Endothelial cell (in vitro differentiated cells): ENCODE measurements around the gene OMA1. TPM values are rescaled to one million over a fixed set of nuclear protein-coding genes. Genes with fewer than 3 reads are reported as not detected.

Source experiments
- total RNA-seq: library from RNA; stranded (reverse); fragmentation: NEBNext Ultra II Directional; extraction: Animal tissue kit (Norgen Biotek cat#: 25700); gene quantifications from one replicate; pipeline ENCODE4 v1.2.1, GENCODE V29; 2021; ENCODE audit not compliant: unreplicated experiment

Gene OMA1
- total RNA-seq, 1 donor from 2014 or later = 7.6 TPM

Other genes with a start within 250 kb of the OMA1 start
- 0.10 TPM for gene TACSTD2, start 30.5 kb upstream of the OMA1 start, total RNA-seq
- 60.8 TPM for gene MYSM1, start 153.3 kb upstream of the OMA1 start, total RNA-seq
- gene JUN, start 237.3 kb upstream of the OMA1 start, total RNA-seq = 56.3 TPM